ENCODE results near the gene ZNF485. TPM values are rescaled to one million over a fixed set of nuclear protein-coding genes. Genes with fewer than 3 reads are reported as not detected.
"Not testable (repeated sequence)": the region's sequence is repeated elsewhere in the genome, so short reads cannot be mapped to it uniquely, and the experiment has no call there.

The ZNF485 gene
- total RNA-seq: 2.5 and 3.9 TPM in 2 replicates
- 1.2 TPM for polyA plus RNA-seq (2012)

- peak; percentile 73 for DNase-seq (ENCODE audit: low read depth)
Measured at GRCh38 chr10:43606323-43607198, at the start of gene ZNF485. ZNF485 (plus strand) TSS chr10:43606438; CDS start chr10:43607051, 613 bp downstream.

DNA sequence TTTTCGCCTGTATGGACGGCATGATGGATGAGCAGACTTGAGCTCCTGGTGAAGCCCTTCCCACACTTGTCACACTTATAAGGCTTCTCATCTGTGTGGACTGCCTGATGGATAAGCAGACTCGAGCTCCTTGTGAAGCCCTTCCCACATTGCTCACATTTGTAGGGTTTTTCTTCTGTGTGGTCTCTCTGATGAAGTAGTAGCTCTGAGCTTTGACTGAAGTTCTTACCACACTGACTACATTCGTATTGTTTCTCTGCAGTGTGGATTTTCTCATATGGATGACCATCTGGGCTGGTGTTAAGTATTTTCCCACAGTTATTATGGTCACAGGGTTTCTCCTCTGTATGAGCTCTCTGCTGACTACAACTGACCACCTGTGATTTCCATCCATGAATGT, 49.0 kb upstream of the ZNF485 start:
- no peak for DNase-seq (ENCODE audit: low read depth)

GRCh38 chr10:43569681-43570080, 36.6 kb upstream of the ZNF485 start:
- DNase-seq (ENCODE audit: low read depth): no peak

DNA sequence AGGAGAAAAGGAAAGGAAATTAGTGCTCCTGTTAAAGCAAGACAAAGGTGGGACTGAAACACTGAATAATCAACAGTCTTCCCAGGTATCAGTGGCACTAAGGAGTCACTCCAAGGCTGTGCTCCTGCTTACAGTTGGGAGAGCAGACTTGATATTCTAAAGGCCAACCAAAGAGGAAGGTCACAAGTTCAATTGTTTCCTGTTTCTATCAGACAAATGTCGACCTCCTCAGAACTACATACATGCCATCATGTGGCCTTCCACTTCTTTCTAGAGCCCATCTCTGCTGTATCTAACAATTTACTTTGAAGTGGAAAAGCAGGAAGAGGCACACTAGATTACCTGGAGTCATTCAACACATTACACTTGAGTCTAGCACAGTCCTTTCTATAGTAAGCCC, 35.3 kb upstream of the ZNF485 start:
- no peak for DNase-seq (ENCODE audit: low read depth)

- no peak for DNase-seq (ENCODE audit: low read depth)
Measured at GRCh38 chr10:43573250-43574000, 32.8 kb upstream of the ZNF485 start.

DNA sequence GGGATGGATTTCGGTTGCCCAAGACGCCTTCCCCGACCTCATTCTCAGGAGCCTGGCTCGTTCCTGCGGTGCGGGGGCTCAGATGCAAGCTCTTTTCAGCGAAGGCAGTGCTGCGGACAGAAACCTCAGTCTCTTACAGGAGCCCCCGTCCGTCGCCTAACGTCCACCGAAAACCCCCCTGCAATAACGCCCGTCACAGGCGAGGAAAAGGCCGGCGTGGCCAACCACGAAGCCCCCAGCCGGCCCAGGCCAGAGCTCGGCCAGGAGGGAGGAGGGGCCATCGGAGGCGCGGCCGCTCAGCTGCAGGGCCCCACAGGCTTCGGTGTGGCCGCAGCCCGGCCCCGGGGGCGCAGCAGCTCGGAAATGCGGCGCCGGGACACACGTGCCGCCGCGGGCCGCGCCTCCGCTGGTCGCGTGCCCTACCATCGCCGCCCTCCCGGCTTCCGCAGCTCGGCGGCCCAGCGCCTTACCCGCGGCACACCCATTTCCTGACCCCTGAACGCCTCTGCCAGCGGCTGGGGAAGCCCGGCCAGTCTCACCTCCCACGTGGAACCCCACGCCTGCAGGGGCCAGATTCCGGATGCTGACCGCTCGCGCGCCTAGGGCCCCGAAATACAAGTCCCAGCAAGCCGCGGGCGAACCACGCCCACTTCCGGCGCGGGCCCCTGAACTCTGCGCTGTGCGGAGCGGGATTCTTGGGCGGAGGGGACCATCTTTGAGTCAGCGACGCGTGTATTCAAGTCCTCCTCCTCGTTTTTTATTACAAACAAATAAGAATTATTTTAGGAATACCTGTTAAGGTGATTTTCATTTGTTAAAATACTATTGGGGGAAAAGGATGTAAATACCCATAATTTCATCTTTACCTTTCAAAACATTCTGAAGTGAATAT, 32.0 kb upstream of the ZNF485 start, which contains the start of gene ZNF239:
TSS of gene ZNF239 (minus strand) at position 616 of the 892 bp plus-strand sequence. CDS start 16,537 bp downstream, outside the sequence.
- peak; percentile 78 for DNase-seq (ENCODE audit: low read depth)

GRCh38 chr10:43574906-43575305, 31.3 kb upstream of the ZNF485 start:
- DNase-seq (ENCODE audit: low read depth): no peak

DNA sequence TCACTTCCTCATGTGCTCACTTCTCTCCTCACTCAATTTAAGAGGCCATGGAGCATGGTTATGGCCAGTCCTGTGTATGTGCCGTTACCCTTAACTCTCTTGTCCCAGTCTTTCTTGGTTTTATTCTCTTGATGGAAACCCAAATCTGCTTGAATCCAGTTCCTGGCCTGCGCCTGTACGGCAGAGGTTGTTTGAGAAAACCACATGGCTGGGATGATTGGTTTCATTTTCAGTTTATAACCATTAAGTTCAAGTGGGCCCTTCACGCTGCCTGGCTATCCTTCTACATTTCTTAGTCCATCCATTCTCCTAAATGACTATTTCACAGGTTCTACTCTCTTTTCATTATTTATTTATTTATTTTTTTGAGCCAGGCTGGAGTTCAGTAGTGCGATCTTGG, 30.2 kb upstream of the ZNF485 start:
- no peak for DNase-seq (ENCODE audit: low read depth)

DNA sequence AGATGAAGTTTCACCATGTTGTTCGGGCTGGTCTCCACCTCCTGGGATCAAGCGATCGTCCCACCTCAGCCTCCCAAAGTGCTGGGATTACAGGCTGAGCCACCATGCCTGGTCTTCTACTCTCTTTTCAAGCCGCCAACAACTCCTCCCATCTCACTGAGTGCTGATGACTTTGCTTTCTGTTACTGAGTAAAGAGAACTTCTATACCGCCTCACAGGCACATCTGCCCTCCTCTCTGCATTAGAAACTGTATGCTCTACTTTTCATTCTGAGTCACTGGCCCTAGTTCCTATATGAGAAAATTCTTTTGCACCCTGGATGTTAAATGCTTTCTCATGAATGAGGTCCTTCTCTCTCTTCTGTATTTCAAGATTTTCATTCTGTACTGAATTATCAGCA, 29.7 kb upstream of the ZNF485 start:
- no peak for DNase-seq (ENCODE audit: low read depth)

GRCh38 chr10:43584051-43584450, 22.2 kb upstream of the ZNF485 start:
- DNase-seq (ENCODE audit: low read depth): no peak

GRCh38 chr10:43585046-43585445, 21.2 kb upstream of the ZNF485 start:
- DNase-seq (ENCODE audit: low read depth): peak; percentile 54

DNA sequence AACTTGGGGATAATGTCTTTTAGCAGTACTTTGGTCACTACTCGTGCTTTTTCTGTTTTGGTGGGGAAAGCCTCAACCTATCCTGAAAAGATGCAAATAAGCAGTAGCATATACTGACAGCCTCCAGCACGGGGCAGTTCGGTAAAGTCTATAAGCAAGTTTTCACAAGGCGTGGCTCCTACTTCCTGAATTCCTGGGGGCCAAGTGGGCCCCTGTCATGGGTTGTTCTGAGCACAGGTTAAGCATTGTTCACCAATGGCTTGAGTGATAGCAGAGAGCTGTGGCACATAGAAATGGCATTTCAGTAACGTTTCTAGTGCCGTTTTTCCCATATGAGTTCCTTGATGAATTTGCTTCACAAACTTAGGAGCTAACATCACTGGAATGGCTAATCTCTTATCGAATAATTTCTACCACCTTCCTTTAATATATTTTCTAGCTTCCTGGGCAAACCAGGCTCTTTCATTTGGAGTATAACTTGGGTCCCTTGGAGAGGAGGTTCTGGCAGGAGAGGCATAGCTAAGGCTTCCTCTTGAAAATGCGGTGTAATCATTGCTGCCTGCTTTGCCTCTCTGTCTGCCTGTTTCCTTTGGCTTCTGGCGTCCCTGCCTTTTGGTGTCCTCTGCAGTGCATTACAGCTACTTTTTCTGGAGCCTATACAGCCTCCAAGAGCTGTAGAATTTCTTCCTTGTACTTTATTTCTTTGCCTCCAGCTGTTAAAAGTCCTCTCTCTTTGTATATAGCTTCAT, 20.1 kb upstream of the ZNF485 start:
- no peak for DNase-seq (ENCODE audit: low read depth)

GRCh38 chr10:43586730-43587115, 19.5 kb upstream of the ZNF485 start:
- DNase-seq (ENCODE audit: low read depth): not testable (repeated sequence)

GRCh38 chr10:43591303-43591904, 14.8 kb upstream of the ZNF485 start:
- DNase-seq (ENCODE audit: low read depth): no peak

GRCh38 chr10:43594944-43595589, 11.2 kb upstream of the ZNF485 start:
- peak; percentile 62 for DNase-seq (ENCODE audit: low read depth)

GRCh38 chr10:43595739-43596298, 10.4 kb upstream of the ZNF485 start:
- peak; percentile 14 for DNase-seq (ENCODE audit: low read depth)

GRCh38 chr10:43596546-43596945, 9.7 kb upstream of the ZNF485 start:
- no peak for DNase-seq (ENCODE audit: low read depth)

GRCh38 chr10:43598446-43598845, 7.8 kb upstream of the ZNF485 start:
- peak; percentile 15 for DNase-seq (ENCODE audit: low read depth)

DNA sequence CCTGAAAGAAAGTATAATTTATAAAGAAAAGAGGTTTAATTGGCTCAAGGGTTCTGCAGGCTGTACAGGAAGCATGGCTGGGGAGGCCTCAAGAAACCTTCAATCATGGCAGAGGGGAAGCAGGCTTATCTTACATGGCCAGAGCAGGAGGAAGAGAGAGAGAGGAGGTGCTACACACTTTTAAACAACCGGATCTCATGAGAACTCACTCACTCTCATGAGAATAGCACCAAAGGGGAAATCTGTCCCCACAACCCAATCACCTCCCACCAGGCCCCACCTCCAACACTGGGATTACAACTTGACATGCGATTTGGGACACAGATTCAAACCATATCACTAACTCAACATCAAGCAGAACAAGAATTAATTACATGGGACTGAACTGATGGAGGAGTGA, 6.9 kb upstream of the ZNF485 start:
- DNase-seq (ENCODE audit: low read depth): no peak
